A549 (cell line): Measurements from ENCODE around the gene HS3ST6. TPM values are rescaled to one million over a fixed set of nuclear protein-coding genes. Genes with fewer than 3 reads are reported as not detected.

Source experiments
- ATAC-seq, 2 experiments: fragments of 200-7000 bp in 1 of 2; fragments of >200 bp in 1 of 2; cut with Nextera tagmentation in 1 of 2; cut with Tn5 transposase in 1 of 2; 3 replicates each; pipeline versions ENCODE4 v1.8.0 to v1.9.1; 2018 to 2020; ENCODE audit warnings: mild to moderate bottlenecking in 1 of 2, moderate library complexity in 1 of 2
- CTCF ChIA-PET: fragments of 300-600 bp; sonication (Branson Sonifier 250); formaldehyde crosslinking; extraction: SDS; loops from one replicate; lab custom pipeline; 2021; ENCODE audit warnings: antibody characterized with exemption, inconsistent platforms; lab: Yijun Ruan, JAX
- POLR2A ChIA-PET: fragments of 350-600 bp; formaldehyde crosslinking; extraction: SDS; loops from one replicate; lab custom pipeline; 2021; ENCODE audit warnings: antibody characterized with exemption, inconsistent platforms; lab: Yijun Ruan, JAX
- DNase-seq, 2 experiments: peaks; one replicate each; pipeline versions ENCODE4 v3.0.0 to v3.0.0-alpha.2; 2011 to 2016; ENCODE audit warnings: low read depth in 1 of 2, low spot score in 1 of 2
- FAIRE-seq: peaks from 2 replicates; lab custom pipeline; 2011; peaks lifted over from hg19 to GRCh38; lab: Jason Lieb, UNC
- H3K27ac ChIP-seq, 2 experiments: fragments of >200 bp; sonication (Bioruptor Twin); formaldehyde crosslinking; 3 replicates each; pipeline ENCODE4 v1.5.1; 2016 to 2017
- H3K4me1 ChIP-seq: fragments of >200 bp; sonication (Bioruptor Twin); formaldehyde crosslinking; 3 replicates; pipeline ENCODE4 v1.6.1; 2016
- H3K4me2 ChIP-seq: fragments of >200 bp; sonication (Bioruptor Twin); formaldehyde crosslinking; 3 replicates; pipeline ENCODE4 v1.6.1; 2016
- H3K4me3 ChIP-seq: fragments of >200 bp; sonication (Bioruptor Twin); formaldehyde crosslinking; 3 replicates; pipeline ENCODE4 v1.5.1; 2016
- H3K9me3 ChIP-seq: fragments of >200 bp; sonication (Bioruptor Twin); formaldehyde crosslinking; 3 replicates; pipeline ENCODE4 v1.6.1; 2016
- CBX8 ChIP-seq: fragments of 200-600 bp; sonication (generic); IDR thresholded peaks from 2 replicates; pipeline ENCODE4 v1.6.1; 2016
- CHD2 ChIP-seq: fragments of 150-350 bp; IDR thresholded peaks from 2 replicates; pipeline ENCODE4 v1.6.1; 2014; ENCODE audit warnings: low read length; ENCODE audit not compliant: partially characterized antibody
- EHF ChIP-seq: fragments of 250-450 bp; sonication (Bioruptor Pico); IDR thresholded peaks from 2 replicates; pipeline ENCODE4 v1.5.0; 2020; ENCODE audit warnings: mild to moderate bottlenecking
- EHMT2 ChIP-seq: fragments of 200-600 bp; sonication (generic); IDR thresholded peaks from 2 replicates; pipeline ENCODE4 v1.6.1; 2016; ENCODE audit warnings: antibody characterized with exemption, low read depth, mild to moderate bottlenecking, moderate library complexity
- FOSB ChIP-seq: fragments of 250-450 bp; sonication (Bioruptor Pico); IDR thresholded peaks from 2 replicates; pipeline ENCODE4 v1.5.0; 2020; ENCODE audit warnings: mild to moderate bottlenecking, moderate library complexity
- FOSL2 ChIP-seq, 2 experiments: fragments of 450-650 bp in 1 of 2; fragments of >200 bp in 1 of 2; sonication (Bioruptor Twin) in 1 of 2; formaldehyde crosslinking; IDR thresholded peaks; 2 replicates each; pipeline versions ENCODE4 v1.5.0 to v1.6.1; 2016 to 2020; ENCODE audit warnings: mild to moderate bottlenecking in 1 of 2, moderate library complexity in 1 of 2
- HEYL ChIP-seq: fragments of 250-450 bp; sonication (Bioruptor Pico); IDR thresholded peaks from 2 replicates; pipeline ENCODE4 v1.8.0; 2021; ENCODE audit warnings: mild to moderate bottlenecking, moderate library complexity
- JUN ChIP-seq, 2 experiments: fragments of >200 bp; sonication (Bioruptor Twin); formaldehyde crosslinking; IDR thresholded peaks; 2 replicates in 1 of 2; 3 replicates in 1 of 2; pipeline ENCODE4 v1.6.1; 2016 to 2017
- JUNB ChIP-seq: fragments of >200 bp; sonication (Bioruptor Twin); formaldehyde crosslinking; IDR thresholded peaks from 2 replicates; pipeline ENCODE4 v1.6.1; 2016
- MAZ ChIP-seq: fragments of 150-350 bp; IDR thresholded peaks from 2 replicates; pipeline ENCODE4 v1.6.1; 2014; ENCODE audit warnings: antibody characterized with exemption, low read depth, low read length, borderline replicate concordance
- RFX5 ChIP-seq: fragments of 450-650 bp; IDR thresholded peaks from 2 replicates; pipeline ENCODE4 v1.7.1; 2014; ENCODE audit warnings: antibody characterized with exemption, mild to moderate bottlenecking, moderate library complexity
- RNF2 ChIP-seq: fragments of 200-600 bp; sonication (generic); IDR thresholded peaks from 2 replicates; pipeline ENCODE4 v1.6.1; 2016; ENCODE audit warnings: low read depth, mild to moderate bottlenecking, antibody characterized with exemption, moderate library complexity, borderline replicate concordance
- TFCP2L1 ChIP-seq: fragments of 250-450 bp; sonication (Bioruptor Pico); IDR thresholded peaks from 2 replicates; pipeline ENCODE4 v1.5.0; 2021; ENCODE audit warnings: mild to moderate bottlenecking
- ZC3H11A ChIP-seq: fragments of 450-650 bp; IDR thresholded peaks from 2 replicates; pipeline ENCODE4 v1.6.1; 2014; ENCODE audit warnings: antibody characterized with exemption, mild to moderate bottlenecking
- ZFP36 ChIP-seq: fragments of 450-650 bp; IDR thresholded peaks from 2 replicates; pipeline ENCODE4 v1.6.1; 2014; ENCODE audit warnings: borderline replicate concordance; ENCODE audit not compliant: partially characterized antibody
- WGBS: methylation state at CpG from one replicate; pipeline ENCODE4 v1.1.6; 2017; ENCODE audit errors: missing lambda C conversion rate; 5-methylcytosine and 5-hydroxymethylcytosine counted together
- polyA plus RNA-seq, 4 experiments: library from polyadenylated mRNA; depleted of rRNA in 3 of 4; stranded (reverse); fragments of >200 nt; fragmentation: RNase III in 1 of 4; extraction: RNeasy Plus Mini Kit Qiagen cat#74134 plus additional on column Dnase treatment in 1 of 4; gene quantifications; 2 replicates in 3 of 4; 3 replicates in 1 of 4; pipeline ENCODE4 v1.2.3, GENCODE V29; 2011 to 2017
- small RNA-seq, 6 experiments: library from RNA; depleted of rRNA; stranded (forward); fragments of <200 nt; gene quantifications; one replicate each; pipeline ENCODE3, GENCODE V24; 2012
- TF ChIP-seq, protein P1 (sequence below): fragments of >200 bp; sonication (Bioruptor Twin); formaldehyde crosslinking; IDR thresholded peaks from 3 replicates; pipeline ENCODE4 v1.6.1; 2016
- TF ChIP-seq, protein P2 (sequence below): fragments of >200 bp; sonication (Bioruptor Twin); formaldehyde crosslinking; IDR thresholded peaks from 3 replicates; pipeline ENCODE4 v1.5.1; 2016
- TF ChIP-seq, protein P3 (sequence below): IDR thresholded peaks from 2 replicates; pipeline ENCODE4 v1.6.1; 2012

The HS3ST6 gene
- polyA plus RNA-seq, 2 of the 4 experiments (the other 2 are of a cell fraction): 1.5 to 2.0 TPM

DNA sequence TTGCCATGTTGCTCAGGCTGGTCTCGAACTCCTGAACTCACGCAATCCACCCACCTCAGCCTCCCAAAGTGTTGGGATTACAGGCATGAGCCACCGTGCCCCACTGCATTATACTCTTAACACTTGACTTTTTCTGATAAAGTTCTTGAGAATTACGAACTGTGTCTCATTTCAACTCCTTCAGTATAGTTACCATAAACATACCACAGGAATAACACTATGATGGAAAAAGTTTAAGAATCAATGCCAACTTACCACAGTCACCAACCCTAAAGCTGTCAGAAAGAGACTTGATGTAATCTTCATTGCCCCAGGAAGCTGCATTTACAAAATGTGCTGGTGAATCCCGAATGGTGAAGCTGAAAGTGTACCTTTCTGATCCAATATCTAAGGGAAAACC lies 56.5 kb downstream of the HS3ST6 start:
- FAIRE-seq (peak; percentile 49), DNase-seq (no peak), ATAC-seq (no peak)
- H3K9me3 ChIP-seq: no peaks in the 10 kb centered on the region
- POLR2A ChIA-PET: no interaction called here
- TF ChIP-seq, protein P1, sequence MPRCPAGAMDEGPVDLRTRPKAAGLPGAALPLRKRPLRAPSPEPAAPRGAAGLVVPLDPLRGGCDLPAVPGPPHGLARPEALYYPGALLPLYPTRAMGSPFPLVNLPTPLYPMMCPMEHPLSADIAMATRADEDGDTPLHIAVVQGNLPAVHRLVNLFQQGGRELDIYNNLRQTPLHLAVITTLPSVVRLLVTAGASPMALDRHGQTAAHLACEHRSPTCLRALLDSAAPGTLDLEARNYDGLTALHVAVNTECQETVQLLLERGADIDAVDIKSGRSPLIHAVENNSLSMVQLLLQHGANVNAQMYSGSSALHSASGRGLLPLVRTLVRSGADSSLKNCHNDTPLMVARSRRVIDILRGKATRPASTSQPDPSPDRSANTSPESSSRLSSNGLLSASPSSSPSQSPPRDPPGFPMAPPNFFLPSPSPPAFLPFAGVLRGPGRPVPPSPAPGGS: no peak
- no peak for TF ChIP-seq JUNB
- no peak for TF ChIP-seq CBX8
- TF ChIP-seq EHMT2: no peak
- TF ChIP-seq ZC3H11A: no peak
- TF ChIP-seq, protein P2, sequence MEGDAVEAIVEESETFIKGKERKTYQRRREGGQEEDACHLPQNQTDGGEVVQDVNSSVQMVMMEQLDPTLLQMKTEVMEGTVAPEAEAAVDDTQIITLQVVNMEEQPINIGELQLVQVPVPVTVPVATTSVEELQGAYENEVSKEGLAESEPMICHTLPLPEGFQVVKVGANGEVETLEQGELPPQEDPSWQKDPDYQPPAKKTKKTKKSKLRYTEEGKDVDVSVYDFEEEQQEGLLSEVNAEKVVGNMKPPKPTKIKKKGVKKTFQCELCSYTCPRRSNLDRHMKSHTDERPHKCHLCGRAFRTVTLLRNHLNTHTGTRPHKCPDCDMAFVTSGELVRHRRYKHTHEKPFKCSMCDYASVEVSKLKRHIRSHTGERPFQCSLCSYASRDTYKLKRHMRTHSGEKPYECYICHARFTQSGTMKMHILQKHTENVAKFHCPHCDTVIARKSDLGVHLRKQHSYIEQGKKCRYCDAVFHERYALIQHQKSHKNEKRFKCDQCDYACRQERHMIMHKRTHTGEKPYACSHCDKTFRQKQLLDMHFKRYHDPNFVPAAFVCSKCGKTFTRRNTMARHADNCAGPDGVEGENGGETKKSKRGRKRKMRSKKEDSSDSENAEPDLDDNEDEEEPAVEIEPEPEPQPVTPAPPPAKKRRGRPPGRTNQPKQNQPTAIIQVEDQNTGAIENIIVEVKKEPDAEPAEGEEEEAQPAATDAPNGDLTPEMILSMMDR: no peak
- TF ChIP-seq CHD2: no peak
- TF ChIP-seq MAZ: no peak
- TF ChIP-seq ZFP36: no peak
- no peak for TF ChIP-seq EHF (CRISPR knock-in tag)
- TF ChIP-seq FOSL2 (IDR thresholded peaks at IDR 0.05): no peak
- TF ChIP-seq FOSL2 (CRISPR knock-in tag; IDR thresholded peaks at IDR 0.05): no peak
- no peak for TF ChIP-seq JUN (IDR thresholded peaks at IDR 0.05)
- TF ChIP-seq RNF2: no peak
- TF ChIP-seq HEYL (CRISPR knock-in tag): no peak
- TF ChIP-seq FOSB: no peak
- TF ChIP-seq, protein P3, sequence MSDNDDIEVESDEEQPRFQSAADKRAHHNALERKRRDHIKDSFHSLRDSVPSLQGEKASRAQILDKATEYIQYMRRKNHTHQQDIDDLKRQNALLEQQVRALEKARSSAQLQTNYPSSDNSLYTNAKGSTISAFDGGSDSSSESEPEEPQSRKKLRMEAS: no peak
- TF ChIP-seq RFX5: no peak
- no peak for TF ChIP-seq TFCP2L1
- peaks cover 17% of the 10 kb centered on the region for H3K4me1 ChIP-seq
- WGBS: 76% methylated on average over 5 of the region's 5 CpGs
- H3K27ac ChIP-seq: no peak overlapping the region
- no peak overlapping the region for H3K4me2 ChIP-seq
- no peak overlapping the region for H3K4me3 ChIP-seq
- CTCF ChIA-PET: interaction anchor here (0.5 to 25.7 kb wide), 8 partner anchors 13 to 197 kb away, joined by 3 to 396 read pairs (median 6); no protein-coding TSS in a partner anchor

Small RNA genes lying within 50 kb of the gene (small RNA-seq; reads per million reads assigned to genes)
- gene SNORA10 (0 reads per million in 6 experiments), gene SNORA64 (0 reads per million in 6 experiments)

Other genes starting within 250 kb of the HS3ST6 start
- gene JPT2, start 240.1 kb downstream of the HS3ST6 start, polyA plus RNA-seq (2011; rRNA removed): 91.6 and 97.6 TPM in 2 replicates
- 139 to 156 TPM (median 150 TPM) in 3 replicates for gene JPT2, start 240.1 kb downstream of the HS3ST6 start, polyA plus RNA-seq (2017; fragmentation: RNase III; extraction: RNeasy Plus Mini Kit Qiagen cat#74134 plus additional on column Dnase treatment)
- gene MAPK8IP3, start 212.2 kb downstream of the HS3ST6 start, polyA plus RNA-seq (2011; rRNA removed): 12.0 and 13.4 TPM in 2 replicates
- 48.2 to 55.1 TPM (median 53.3 TPM) in 3 replicates for gene MAPK8IP3, start 212.2 kb downstream of the HS3ST6 start, polyA plus RNA-seq (2017; fragmentation: RNase III; extraction: RNeasy Plus Mini Kit Qiagen cat#74134 plus additional on column Dnase treatment)
- 15.2 and 15.7 TPM in 2 replicates for gene NME3, start 146.9 kb downstream of the HS3ST6 start, polyA plus RNA-seq (2011; rRNA removed)
- gene NME3, start 146.9 kb downstream of the HS3ST6 start, polyA plus RNA-seq (2017; fragmentation: RNase III; extraction: RNeasy Plus Mini Kit Qiagen cat#74134 plus additional on column Dnase treatment): 46.4 to 59.2 TPM (median 49.9 TPM) in 3 replicates
- gene EME2, start 145.6 kb downstream of the HS3ST6 start, polyA plus RNA-seq (2011; rRNA removed): 2.9 and 3.7 TPM in 2 replicates
- 13.0 to 17.3 TPM (median 16.5 TPM) in 3 replicates for gene EME2, start 145.6 kb downstream of the HS3ST6 start, polyA plus RNA-seq (2017; fragmentation: RNase III; extraction: RNeasy Plus Mini Kit Qiagen cat#74134 plus additional on column Dnase treatment)
- 105 and 118 TPM in 2 replicates for gene MRPS34, start 145.3 kb downstream of the HS3ST6 start, polyA plus RNA-seq (2011; rRNA removed)
- gene MRPS34, start 145.3 kb downstream of the HS3ST6 start, polyA plus RNA-seq (2017; fragmentation: RNase III; extraction: RNeasy Plus Mini Kit Qiagen cat#74134 plus additional on column Dnase treatment): 210 to 220 TPM (median 214 TPM) in 3 replicates
- 9.2 and 10.6 TPM in 2 replicates for gene SPSB3, start 135.8 kb downstream of the HS3ST6 start, polyA plus RNA-seq (2011; rRNA removed)
- gene SPSB3, start 135.8 kb downstream of the HS3ST6 start, polyA plus RNA-seq (2017; fragmentation: RNase III; extraction: RNeasy Plus Mini Kit Qiagen cat#74134 plus additional on column Dnase treatment): 10.6 to 17.3 TPM (median 14.6 TPM) in 3 replicates
- gene NUBP2, start 135.5 kb downstream of the HS3ST6 start, polyA plus RNA-seq (2011; rRNA removed): 21.9 and 24.7 TPM in 2 replicates
- 58.9 to 65.3 TPM (median 60.7 TPM) in 3 replicates for gene NUBP2, start 135.5 kb downstream of the HS3ST6 start, polyA plus RNA-seq (2017; fragmentation: RNase III; extraction: RNeasy Plus Mini Kit Qiagen cat#74134 plus additional on column Dnase treatment)
- 0.08 TPM in 1 of 2 replicates, not detected in the other for gene IGFALS, start 124.7 kb downstream of the HS3ST6 start, polyA plus RNA-seq (2011; rRNA removed)
- gene IGFALS, start 124.7 kb downstream of the HS3ST6 start, polyA plus RNA-seq (2017; fragmentation: RNase III; extraction: RNeasy Plus Mini Kit Qiagen cat#74134 plus additional on column Dnase treatment): 0.05 to 0.08 TPM in 2 of 3 replicates, not detected in the other
- 27.2 and 34.9 TPM in 2 replicates for gene HAGH, start 91.6 kb downstream of the HS3ST6 start, polyA plus RNA-seq (2011; rRNA removed)
- 58.7 to 66.4 TPM (median 59.8 TPM) in 3 replicates for gene HAGH, start 91.6 kb downstream of the HS3ST6 start, polyA plus RNA-seq (2017; fragmentation: RNase III; extraction: RNeasy Plus Mini Kit Qiagen cat#74134 plus additional on column Dnase treatment)
- 30.2 and 30.6 TPM in 2 replicates for gene FAHD1, start 91.2 kb downstream of the HS3ST6 start, polyA plus RNA-seq (2011; rRNA removed)
- 63.2 to 68.4 TPM (median 64.5 TPM) in 3 replicates for gene FAHD1, start 91.2 kb downstream of the HS3ST6 start, polyA plus RNA-seq (2017; fragmentation: RNase III; extraction: RNeasy Plus Mini Kit Qiagen cat#74134 plus additional on column Dnase treatment)
- gene MEIOB, start 46.3 kb downstream of the HS3ST6 start, polyA plus RNA-seq (2011; rRNA removed): 7.5 and 9.1 TPM in 2 replicates
- 2.9 to 3.5 TPM (median 2.9 TPM) in 3 replicates for gene MEIOB, start 46.3 kb downstream of the HS3ST6 start, polyA plus RNA-seq (2017; fragmentation: RNase III; extraction: RNeasy Plus Mini Kit Qiagen cat#74134 plus additional on column Dnase treatment)
- gene MSRB1, start 24.8 kb upstream of the HS3ST6 start, polyA plus RNA-seq (2011; rRNA removed): 27.7 and 34.4 TPM in 2 replicates
- 27.7 to 38.4 TPM (median 37.5 TPM) in 3 replicates for gene MSRB1, start 24.8 kb upstream of the HS3ST6 start, polyA plus RNA-seq (2017; fragmentation: RNase III; extraction: RNeasy Plus Mini Kit Qiagen cat#74134 plus additional on column Dnase treatment)
- gene RPL3L, start 36.3 kb upstream of the HS3ST6 start, polyA plus RNA-seq (2011; rRNA removed): not detected in 2 replicates
- 0.20 TPM in 1 of 3 replicates, not detected in the others for gene RPL3L, start 36.3 kb upstream of the HS3ST6 start, polyA plus RNA-seq (2017; fragmentation: RNase III; extraction: RNeasy Plus Mini Kit Qiagen cat#74134 plus additional on column Dnase treatment)
- gene NDUFB10, start 41.1 kb upstream of the HS3ST6 start, polyA plus RNA-seq (2011; rRNA removed): 151 and 198 TPM in 2 replicates
- gene NDUFB10, start 41.1 kb upstream of the HS3ST6 start, polyA plus RNA-seq (2017; fragmentation: RNase III; extraction: RNeasy Plus Mini Kit Qiagen cat#74134 plus additional on column Dnase treatment): 367 to 410 TPM (median 389 TPM) in 3 replicates
- gene RPS2, start 46.4 kb upstream of the HS3ST6 start, polyA plus RNA-seq (2011; rRNA removed): 2,621 and 3,507 TPM in 2 replicates
- gene RPS2, start 46.4 kb upstream of the HS3ST6 start, polyA plus RNA-seq (2017; fragmentation: RNase III; extraction: RNeasy Plus Mini Kit Qiagen cat#74134 plus additional on column Dnase treatment): 3,378 to 3,689 TPM (median 3,626 TPM) in 3 replicates
- gene RNF151, start 48.4 kb upstream of the HS3ST6 start, polyA plus RNA-seq (2011; rRNA removed): not detected in 2 replicates
- not detected in 3 replicates for gene RNF151, start 48.4 kb upstream of the HS3ST6 start, polyA plus RNA-seq (2017; fragmentation: RNase III; extraction: RNeasy Plus Mini Kit Qiagen cat#74134 plus additional on column Dnase treatment)
- 21.9 and 25.9 TPM in 2 replicates for gene TBL3, start 53.6 kb upstream of the HS3ST6 start, polyA plus RNA-seq (2011; rRNA removed)
- 41.9 to 45.0 TPM (median 42.8 TPM) in 3 replicates for gene TBL3, start 53.6 kb upstream of the HS3ST6 start, polyA plus RNA-seq (2017; fragmentation: RNase III; extraction: RNeasy Plus Mini Kit Qiagen cat#74134 plus additional on column Dnase treatment)
- gene NOXO1, start 63.1 kb upstream of the HS3ST6 start, polyA plus RNA-seq (2011; rRNA removed): not detected in 2 replicates
- gene NOXO1, start 63.1 kb upstream of the HS3ST6 start, polyA plus RNA-seq (2017; fragmentation: RNase III; extraction: RNeasy Plus Mini Kit Qiagen cat#74134 plus additional on column Dnase treatment): 0.25 to 0.32 TPM (median 0.26 TPM) in 3 replicates
- gene GFER, start 65.8 kb upstream of the HS3ST6 start, polyA plus RNA-seq (2011; rRNA removed): 11.9 and 12.9 TPM in 2 replicates
- 33.9 to 34.9 TPM (median 34.8 TPM) in 3 replicates for gene GFER, start 65.8 kb upstream of the HS3ST6 start, polyA plus RNA-seq (2017; fragmentation: RNase III; extraction: RNeasy Plus Mini Kit Qiagen cat#74134 plus additional on column Dnase treatment)
- 4.9 and 5.7 TPM in 2 replicates for gene SYNGR3, start 71.6 kb upstream of the HS3ST6 start, polyA plus RNA-seq (2011; rRNA removed)
- 4.1 to 5.0 TPM (median 4.4 TPM) in 3 replicates for gene SYNGR3, start 71.6 kb upstream of the HS3ST6 start, polyA plus RNA-seq (2017; fragmentation: RNase III; extraction: RNeasy Plus Mini Kit Qiagen cat#74134 plus additional on column Dnase treatment)
- gene ZNF598, start 91.4 kb upstream of the HS3ST6 start, polyA plus RNA-seq (2011; rRNA removed): 15.3 and 17.7 TPM in 2 replicates
- gene ZNF598, start 91.4 kb upstream of the HS3ST6 start, polyA plus RNA-seq (2017; fragmentation: RNase III; extraction: RNeasy Plus Mini Kit Qiagen cat#74134 plus additional on column Dnase treatment): 32.7 to 35.0 TPM (median 33.8 TPM) in 3 replicates
- 0.13 and 0.26 TPM in 2 replicates for gene NPW, start 101.4 kb upstream of the HS3ST6 start, polyA plus RNA-seq (2011; rRNA removed)
- 1.0 to 1.6 TPM (median 1.2 TPM) in 3 replicates for gene NPW, start 101.4 kb upstream of the HS3ST6 start, polyA plus RNA-seq (2017; fragmentation: RNase III; extraction: RNeasy Plus Mini Kit Qiagen cat#74134 plus additional on column Dnase treatment)
- gene NHERF2, start 108.5 kb upstream of the HS3ST6 start, polyA plus RNA-seq (2011; rRNA removed): 33.1 and 35.0 TPM in 2 replicates
- 27.3 to 32.3 TPM (median 31.0 TPM) in 3 replicates for gene NHERF2, start 108.5 kb upstream of the HS3ST6 start, polyA plus RNA-seq (2017; fragmentation: RNase III; extraction: RNeasy Plus Mini Kit Qiagen cat#74134 plus additional on column Dnase treatment)
- gene NTHL1, start 129.4 kb upstream of the HS3ST6 start, polyA plus RNA-seq (2011; rRNA removed): 28.8 and 34.8 TPM in 2 replicates
- 41.4 to 42.3 TPM (median 42.1 TPM) in 3 replicates for gene NTHL1, start 129.4 kb upstream of the HS3ST6 start, polyA plus RNA-seq (2017; fragmentation: RNase III; extraction: RNeasy Plus Mini Kit Qiagen cat#74134 plus additional on column Dnase treatment)
- 32.6 and 41.7 TPM in 2 replicates for gene TSC2, start 129.6 kb upstream of the HS3ST6 start, polyA plus RNA-seq (2011; rRNA removed)
- 42.0 to 47.3 TPM (median 45.1 TPM) in 3 replicates for gene TSC2, start 129.6 kb upstream of the HS3ST6 start, polyA plus RNA-seq (2017; fragmentation: RNase III; extraction: RNeasy Plus Mini Kit Qiagen cat#74134 plus additional on column Dnase treatment)
- 11.5 and 17.3 TPM in 2 replicates for gene PKD1, start 217.5 kb upstream of the HS3ST6 start, polyA plus RNA-seq (2011; rRNA removed)
- gene PKD1, start 217.5 kb upstream of the HS3ST6 start, polyA plus RNA-seq (2017; fragmentation: RNase III; extraction: RNeasy Plus Mini Kit Qiagen cat#74134 plus additional on column Dnase treatment): 38.4 to 39.7 TPM (median 39.2 TPM) in 3 replicates
- 6.7 and 7.5 TPM in 2 replicates for gene RAB26, start 230.2 kb upstream of the HS3ST6 start, polyA plus RNA-seq (2011; rRNA removed)
- 5.7 to 7.3 TPM (median 6.7 TPM) in 3 replicates for gene RAB26, start 230.2 kb upstream of the HS3ST6 start, polyA plus RNA-seq (2017; fragmentation: RNase III; extraction: RNeasy Plus Mini Kit Qiagen cat#74134 plus additional on column Dnase treatment)
- gene TRAF7, start 237.4 kb upstream of the HS3ST6 start, polyA plus RNA-seq (2011; rRNA removed): 31.9 and 32.0 TPM in 2 replicates
- gene TRAF7, start 237.4 kb upstream of the HS3ST6 start, polyA plus RNA-seq (2017; fragmentation: RNase III; extraction: RNeasy Plus Mini Kit Qiagen cat#74134 plus additional on column Dnase treatment): 47.6 to 50.0 TPM (median 48.1 TPM) in 3 replicates